Parathyroid adenoma (tissue), 2 donors: ENCODE data around the gene UNC5C.

ENCODE experiments used
- H2AFZ ChIP-seq: fragments of 300-600 bp; sonication (generic); one replicate; pipeline ENCODE4 v1.7.0; 2017; ENCODE audit warnings: antibody characterized with exemption, mild to moderate bottlenecking
- H3K27ac ChIP-seq: fragments of 300-600 bp; sonication (generic); one replicate; pipeline ENCODE4 v1.7.0; 2017
- H3K27me3 ChIP-seq: fragments of 300-600 bp; sonication (generic); one replicate; pipeline ENCODE4 v1.7.0; 2017; ENCODE audit warnings: low read length; ENCODE audit not compliant: control insufficient read depth, insufficient read depth
- H3K36me3 ChIP-seq: fragments of 300-600 bp; sonication (generic); one replicate; pipeline ENCODE4 v1.7.0; 2017; ENCODE audit warnings: low read length; ENCODE audit not compliant: control insufficient read depth, insufficient read depth
- H3K4me1 ChIP-seq: fragments of 300-600 bp; sonication (generic); one replicate; pipeline ENCODE4 v1.7.0; 2017; ENCODE audit warnings: control low read depth
- H3K4me2 ChIP-seq: fragments of 300-600 bp; sonication (generic); one replicate; pipeline ENCODE4 v1.7.0; 2017; ENCODE audit warnings: low read length
- H3K4me3 ChIP-seq: fragments of 300-600 bp; sonication (generic); one replicate; pipeline ENCODE4 v1.7.0; 2017; ENCODE audit warnings: low read depth, low read length
- H3K79me2 ChIP-seq: fragments of 300-600 bp; sonication (generic); one replicate; pipeline ENCODE4 v1.7.0; 2017; ENCODE audit warnings: control low read depth
- H3K9ac ChIP-seq: fragments of 300-600 bp; sonication (generic); one replicate; pipeline ENCODE4 v1.7.0; 2017; ENCODE audit warnings: mild to moderate bottlenecking
- H3K9me3 ChIP-seq: fragments of 300-600 bp; sonication (generic); one replicate; pipeline ENCODE4 v1.7.0; 2017; ENCODE audit warnings: low read length; ENCODE audit not compliant: control insufficient read depth
- TF ChIP-seq, protein P1 (sequence below): fragments of 300-600 bp; sonication (generic); IDR thresholded peaks from one replicate; pipeline ENCODE4 v1.7.0; 2017; ENCODE audit warnings: antibody characterized with exemption, mild to moderate bottlenecking
- donor health status: primary hyperparathyroidism.

Gene UNC5C

DNA sequence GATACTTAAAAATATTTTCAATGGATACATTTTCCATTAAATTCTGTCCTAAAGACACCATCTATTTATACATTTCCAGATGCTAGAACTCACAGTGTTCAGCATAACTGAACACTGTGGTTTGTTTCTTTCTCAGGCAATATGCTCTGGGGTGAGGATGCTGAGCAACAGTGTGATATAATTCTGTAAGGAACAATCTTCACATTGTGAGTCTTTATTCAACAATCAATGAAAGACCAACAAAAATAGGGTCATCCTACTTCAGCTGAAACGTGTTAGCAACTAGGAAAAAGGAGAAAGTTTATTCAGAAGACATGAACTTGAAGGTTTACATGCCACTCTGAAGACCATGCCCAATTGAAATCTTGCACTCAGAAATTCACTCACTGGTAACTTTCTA lies 284.8 kb downstream of the UNC5C start:
- Histone ChIP-seq H3K9ac (no peak overlapping the region), H2AFZ (no peak overlapping the region), H3K79me2 (no peaks in the 10 kb centered on the region), H3K9me3 (no peaks in the 10 kb centered on the region), H3K27me3 (no peaks in the 10 kb centered on the region), H3K4me1 (no peaks in the 10 kb centered on the region), H3K36me3 (no peaks in the 10 kb centered on the region), H3K27ac (no peak overlapping the region), H3K4me3 (no peak overlapping the region), H3K4me2 (no peak overlapping the region)
- TF ChIP-seq, protein P1, sequence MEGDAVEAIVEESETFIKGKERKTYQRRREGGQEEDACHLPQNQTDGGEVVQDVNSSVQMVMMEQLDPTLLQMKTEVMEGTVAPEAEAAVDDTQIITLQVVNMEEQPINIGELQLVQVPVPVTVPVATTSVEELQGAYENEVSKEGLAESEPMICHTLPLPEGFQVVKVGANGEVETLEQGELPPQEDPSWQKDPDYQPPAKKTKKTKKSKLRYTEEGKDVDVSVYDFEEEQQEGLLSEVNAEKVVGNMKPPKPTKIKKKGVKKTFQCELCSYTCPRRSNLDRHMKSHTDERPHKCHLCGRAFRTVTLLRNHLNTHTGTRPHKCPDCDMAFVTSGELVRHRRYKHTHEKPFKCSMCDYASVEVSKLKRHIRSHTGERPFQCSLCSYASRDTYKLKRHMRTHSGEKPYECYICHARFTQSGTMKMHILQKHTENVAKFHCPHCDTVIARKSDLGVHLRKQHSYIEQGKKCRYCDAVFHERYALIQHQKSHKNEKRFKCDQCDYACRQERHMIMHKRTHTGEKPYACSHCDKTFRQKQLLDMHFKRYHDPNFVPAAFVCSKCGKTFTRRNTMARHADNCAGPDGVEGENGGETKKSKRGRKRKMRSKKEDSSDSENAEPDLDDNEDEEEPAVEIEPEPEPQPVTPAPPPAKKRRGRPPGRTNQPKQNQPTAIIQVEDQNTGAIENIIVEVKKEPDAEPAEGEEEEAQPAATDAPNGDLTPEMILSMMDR: no peak

DNA sequence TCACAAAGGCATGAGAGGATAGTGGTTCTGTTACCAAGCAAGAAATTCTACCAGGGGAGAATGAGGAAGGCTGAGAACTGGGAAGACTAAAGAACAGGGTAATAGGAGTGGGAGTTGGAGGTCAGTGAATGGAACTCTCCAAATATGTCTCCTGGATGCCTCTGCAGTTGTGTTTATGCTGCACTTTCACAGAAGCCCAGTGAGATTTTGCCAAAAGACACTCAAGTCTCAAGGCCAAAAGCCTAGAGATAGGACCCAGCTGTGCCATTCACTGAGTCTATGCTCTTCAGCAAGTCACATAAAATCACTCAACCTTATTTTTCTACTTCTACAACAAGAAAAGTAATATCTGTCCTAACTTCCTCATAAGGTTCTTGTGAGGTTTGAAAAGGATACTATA lies 285.4 kb downstream of the UNC5C start:
- no peak overlapping the region for H3K9ac ChIP-seq
- H3K4me1 ChIP-seq: no peaks in the 10 kb centered on the region
- H3K4me3 ChIP-seq: no peak overlapping the region
- no peak overlapping the region for H2AFZ ChIP-seq
- H3K27me3 ChIP-seq: no peaks in the 10 kb centered on the region
- TF ChIP-seq, protein P1: no peak
- H3K79me2 ChIP-seq: no peaks in the 10 kb centered on the region
- H3K36me3 ChIP-seq: no peaks in the 10 kb centered on the region
- no peaks in the 10 kb centered on the region for H3K9me3 ChIP-seq
- H3K27ac ChIP-seq: no peak overlapping the region
- H3K4me2 ChIP-seq: no peak overlapping the region

DNA sequence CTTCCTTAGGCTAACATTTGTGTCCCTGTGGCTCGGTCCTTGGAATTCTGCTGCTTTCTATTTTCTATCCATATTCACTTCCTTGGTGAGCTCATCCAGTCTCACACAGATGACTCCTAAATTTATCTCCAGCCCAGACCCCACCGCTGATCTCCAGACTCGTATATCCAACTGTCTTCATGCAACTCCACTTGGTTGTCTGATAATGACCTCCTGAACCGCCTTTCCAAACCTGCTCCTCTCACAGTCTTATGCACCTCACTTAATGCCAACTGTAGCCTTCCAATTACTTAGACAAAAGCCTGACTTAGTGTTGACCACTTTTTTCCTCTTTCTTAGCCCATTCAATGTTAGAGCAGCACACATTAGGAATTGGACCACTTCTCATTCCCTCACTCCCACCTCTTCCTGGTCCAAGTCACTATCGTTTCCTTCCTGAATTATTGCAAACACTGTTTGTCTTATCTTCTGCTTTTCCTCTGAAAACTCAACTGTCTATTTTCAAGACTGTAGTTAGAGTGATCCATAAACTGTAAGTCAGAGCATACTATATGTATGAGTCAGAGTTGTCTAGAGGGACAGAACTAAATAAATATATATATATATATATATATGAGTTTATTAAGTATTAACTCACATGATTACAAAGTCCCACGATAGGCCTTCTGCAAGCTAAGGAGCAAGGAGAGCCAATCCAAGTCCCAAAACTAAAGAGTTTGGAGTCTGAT lies 292.5 kb downstream of the UNC5C start:
- Histone ChIP-seq H3K9ac (no peak overlapping the region), H2AFZ (no peak overlapping the region), H3K4me3 (no peak overlapping the region), H3K27me3 (no peaks in the 10 kb centered on the region), H3K4me1 (no peaks in the 10 kb centered on the region), H3K36me3 (no peaks in the 10 kb centered on the region), H3K9me3 (no peaks in the 10 kb centered on the region), H3K27ac (no peak overlapping the region), H3K79me2 (no peaks in the 10 kb centered on the region), H3K4me2 (no peak overlapping the region)
- TF ChIP-seq, protein P1: no peak

DNA sequence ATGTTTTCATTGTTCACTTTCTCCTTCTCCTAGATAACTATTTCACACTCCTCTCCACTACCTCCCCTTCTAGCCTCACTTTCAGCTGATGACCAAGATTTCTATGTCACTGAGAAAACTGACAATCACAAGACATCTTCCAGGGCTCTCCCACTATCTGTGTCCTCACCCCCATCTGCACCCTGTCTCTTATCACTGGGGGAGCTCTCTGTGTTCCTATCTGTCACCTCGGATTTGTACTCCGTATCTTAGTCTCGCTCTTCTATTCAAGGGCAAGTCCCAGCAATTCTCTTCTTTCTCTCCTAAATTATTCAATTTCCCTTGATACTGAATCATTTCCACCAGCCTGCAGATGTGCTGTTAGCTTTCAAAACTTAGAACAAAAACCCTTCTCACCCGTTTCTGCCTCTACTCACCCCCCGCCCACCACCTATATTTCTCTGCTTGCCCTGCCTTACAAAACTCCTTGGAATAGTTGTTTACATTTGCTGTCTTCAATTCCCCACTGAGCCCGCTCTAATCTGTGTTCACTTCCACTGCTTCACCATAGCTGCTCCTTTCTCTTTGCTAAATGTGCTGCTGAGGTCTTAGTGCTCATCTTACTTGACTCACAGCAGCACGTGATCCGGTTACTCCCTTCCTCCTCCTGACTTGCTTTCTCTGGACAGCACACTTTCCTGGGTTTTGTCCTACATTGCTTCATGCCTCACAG lies 293.2 kb downstream of the UNC5C start:
- H3K27me3 ChIP-seq: no peaks in the 10 kb centered on the region
- no peak overlapping the region for H3K9ac ChIP-seq
- H3K4me2 ChIP-seq: no peak overlapping the region
- H3K36me3 ChIP-seq: no peaks in the 10 kb centered on the region
- no peak overlapping the region for H3K27ac ChIP-seq
- TF ChIP-seq, protein P1: no peak
- H3K4me3 ChIP-seq: no peak overlapping the region
- no peaks in the 10 kb centered on the region for H3K9me3 ChIP-seq
- H3K79me2 ChIP-seq: no peaks in the 10 kb centered on the region
- H3K4me1 ChIP-seq: no peaks in the 10 kb centered on the region
- H2AFZ ChIP-seq: no peak overlapping the region
